T-cell (primary cell): ENCODE measurements around the gene KCTD17. TPM values are rescaled to one million over a fixed set of nuclear protein-coding genes. Genes with fewer than 3 reads are reported as not detected.

Experiments used
- ATAC-seq, 4 experiments: fragments of 200-7000 bp in 3 of 4; fragments of 150-1000 bp in 1 of 4; cut with Tn5 transposase; replicated peaks in 1 of 4; 1 replicate in 3 of 4; 2 replicates in 1 of 4; pipeline ENCODE4 v1.10.0; 2021; ENCODE audit warnings: moderate library complexity in 3 of 4, mild to moderate bottlenecking in 2 of 4, moderate number of reproducible peaks in 1 of 4
- CTCF ChIA-PET, 2 donors: fragments of 300-600 bp; sonication (Branson Sonifier 250); formaldehyde crosslinking; loops; one replicate each; lab custom pipeline; 2022; ENCODE audit warnings: antibody characterized with exemption in 2 of 2; lab: Charles Lee
- POLR2A ChIA-PET, 2 donors: fragments of 300-600 bp; sonication (Branson Sonifier 250); formaldehyde crosslinking; loops; one replicate each; lab custom pipeline; 2022; ENCODE audit warnings: antibody characterized with exemption in 2 of 2; lab: Charles Lee
- DNase-seq, 35 experiments: peaks; one replicate each; pipeline versions ENCODE4 v3.0.0 to v3.0.0-alpha.2; 2013 to 2023
- H3K27ac ChIP-seq: one replicate; pipeline ENCODE4 v1.5.1; 2013; ENCODE audit warnings: low read length
- H3K27me3 ChIP-seq, 2 experiments: replicated peaks in 1 of 2; 1 replicate in 1 of 2; 2 replicates in 1 of 2; pipeline versions ENCODE4 v1.6.1 to v1.7.0; 2013; ENCODE audit warnings: low read length in 1 of 2, mixed read lengths in 1 of 2; ENCODE audit not compliant: control insufficient read depth in 2 of 2, insufficient read depth in 2 of 2; ENCODE audit errors: extremely low read depth in 1 of 2
- H3K36me3 ChIP-seq, 2 donors: 1 replicate in 1 of 2; 2 replicates in 1 of 2; pipeline versions ENCODE4 v1.6.1 to v1.7.0; 2013; ENCODE audit warnings: low read length in 1 of 2; ENCODE audit not compliant: control insufficient read depth in 2 of 2, insufficient read depth in 1 of 2; ENCODE audit errors: extremely low read depth in 1 of 2
- H3K4me1 ChIP-seq, 2 experiments: 1 replicate in 1 of 2; 2 replicates in 1 of 2; pipeline versions ENCODE4 v1.6.1 to v1.7.0; 2013; ENCODE audit warnings: low read length in 2 of 2, mixed read lengths in 1 of 2; ENCODE audit not compliant: insufficient read depth in 2 of 2, control insufficient read depth in 1 of 2; ENCODE audit errors: extremely low read depth in 1 of 2
- H3K4me3 ChIP-seq, 2 donors: 1 replicate in 1 of 2; 2 replicates in 1 of 2; pipeline versions ENCODE4 v1.5.1 to v1.7.0; 2013; ENCODE audit warnings: mild to moderate bottlenecking in 2 of 2, low read length in 1 of 2, moderate library complexity in 1 of 2; ENCODE audit not compliant: control insufficient read depth in 1 of 2; ENCODE audit errors: extremely low read depth in 1 of 2
- H3K9me3 ChIP-seq: 2 replicates; pipeline ENCODE4 v1.7.0; 2013
- H3K27ac Mint-ChIP-seq, 2 donors: one replicate each; pipeline ENCODE4 v1.8.0; 2020 to 2021; ENCODE audit warnings: mild to moderate bottlenecking in 2 of 2, mixed read lengths in 2 of 2
- H3K27me3 Mint-ChIP-seq, 2 donors: one replicate each; pipeline ENCODE4 v1.8.0; 2021 to 2022; ENCODE audit warnings: mixed read lengths in 2 of 2
- H3K36me3 Mint-ChIP-seq: one replicate; pipeline ENCODE4 v1.8.0; 2021; ENCODE audit warnings: mixed read lengths
- H3K4me1 Mint-ChIP-seq, 3 donors: one replicate each; pipeline ENCODE4 v1.8.0; 2020 to 2022; ENCODE audit warnings: mixed read lengths in 3 of 3, mild to moderate bottlenecking in 1 of 3
- H3K4me3 Mint-ChIP-seq, 3 donors: one replicate each; pipeline ENCODE4 v1.8.0; 2020 to 2022; ENCODE audit warnings: mild to moderate bottlenecking in 3 of 3, mixed read lengths in 3 of 3, moderate library complexity in 3 of 3
- H3K9me3 Mint-ChIP-seq, 3 donors: one replicate each; pipeline ENCODE4 v1.8.0; 2020 to 2022; ENCODE audit warnings: mixed read lengths in 3 of 3
- WGBS: methylation state at CpG from one replicate; pipeline ENCODE4 v1.1.5; 2013; ENCODE audit warnings: missing lambda C conversion rate; ENCODE audit not compliant: insufficient coverage; 5-methylcytosine and 5-hydroxymethylcytosine counted together
- total RNA-seq, 35 experiments: library from RNA in 6 of 35; stranded (reverse) in 6 of 35; fragments of 120-200 nt in 1 of 35; gene quantifications; one replicate each; pipeline versions ENCODE4 v1.2.1 to v1.2.4 and lab custom pipeline; 2013 to 2026

Gene KCTD17
- total RNA-seq, 5 donors from 2014 or later (not counting 1 experiment from before 2014, with no cell fraction given), result 24.0 to 36.2 (median 35.1) TPM

GRCh38 chr22:37049224-37049623 is 2.3 kb upstream of the KCTD17 start:
- Histone ChIP-seq H3K4me1 (peaks cover 0 to 22% of the 10 kb centered on the region in 2 experiments), H3K36me3 (peaks cover 0 to 6% of the 10 kb centered on the region in 2 donors), H3K9me3 (no peaks in the 10 kb centered on the region), H3K4me3 (no peak overlapping the region), H3K27ac (no peak overlapping the region), H3K27me3 (peaks cover 0 to 2% of the 10 kb centered on the region in 2 experiments)
- Mint-ChIP-seq H3K36me3 (peaks cover 2% of the 10 kb centered on the region), H3K27ac (no peak overlapping the region), H3K9me3 (no peaks in the 10 kb centered on the region), H3K4me1 (peaks cover 14 to 24% (median 18%) of the 10 kb centered on the region in 3 donors), H3K27me3 (no peaks in the 10 kb centered on the region), H3K4me3 (no peak overlapping the region)
- ATAC-seq (no peak), DNase-seq (no peak)
- ChIA-PET CTCF (no interaction called here), POLR2A (no interaction called here)
- WGBS, result 88% methylated on average over 2 of the region's 2 CpGs

- ChIA-PET CTCF (interaction anchor here in 1 of 2 donors (0.6 to 1.5 kb wide), 3 partner anchors 29 to 556 kb away, joined by 4 read pairs; no protein-coding TSS in a partner anchor), POLR2A (interaction anchor here in 1 of 2 donors (1.0 kb wide), 1 partner anchor 72 kb away, joined by 4 read pairs; no protein-coding TSS in a partner anchor)
- H3K4me1 Mint-ChIP-seq, result peaks cover 14 to 19% (median 18%) of the 10 kb centered on the region in 3 donors
- H3K9me3 Mint-ChIP-seq, result no peaks in the 10 kb centered on the region
- DNase-seq (no peak), ATAC-seq (no peak)
- H3K27me3 ChIP-seq, result peaks cover 0 to 2% of the 10 kb centered on the region in 2 experiments
- no peaks in the 10 kb centered on the region for H3K27me3 Mint-ChIP-seq
- H3K4me3 Mint-ChIP-seq, result peak overlapping the region; percentile 49 to 77 (median 68)
- peaks cover 8% of the 10 kb centered on the region for H3K36me3 Mint-ChIP-seq
- H3K9me3 ChIP-seq, result no peaks in the 10 kb centered on the region
- H3K4me3 ChIP-seq, result no peak overlapping the region
- no peak overlapping the region for H3K27ac Mint-ChIP-seq
- H3K27ac ChIP-seq, result no peak overlapping the region
- peaks cover 0 to 22% of the 10 kb centered on the region in 2 experiments for H3K4me1 ChIP-seq
- H3K36me3 ChIP-seq, result peaks cover 0 to 15% of the 10 kb centered on the region in 2 donors
- 94% methylated on average over 5 of the region's 6 CpGs for WGBS
These were observed 629 bp upstream of the KCTD17 start for GRCh38 chr22:37050913-37051312.

- CTCF ChIA-PET, result interaction anchor here in 1 of 2 donors (1.5 kb wide), 1 partner anchor 27 kb away, joined by 4 read pairs; no protein-coding TSS in a partner anchor
- peak overlapping the region in 1 of 2 donors; percentile 49 for H3K27ac Mint-ChIP-seq
- peaks cover 22% of the 10 kb centered on the region for H3K36me3 Mint-ChIP-seq
- Histone ChIP-seq H3K36me3 (peaks cover 0 to 29% of the 10 kb centered on the region in 2 donors), H3K27ac (no peak overlapping the region), H3K9me3 (no peaks in the 10 kb centered on the region), H3K4me1 (peaks cover 0 to 22% of the 10 kb centered on the region in 2 experiments), H3K4me3 (peak overlapping the region in 1 of 2 donors; percentile 55), H3K27me3 (peaks cover 0 to 2% of the 10 kb centered on the region in 2 experiments)
- 96% methylated on average over 13 of the region's 25 CpGs for WGBS
- no peaks in the 10 kb centered on the region for H3K27me3 Mint-ChIP-seq
- peaks cover 14 to 19% (median 18%) of the 10 kb centered on the region in 3 donors for H3K4me1 Mint-ChIP-seq
- H3K4me3 Mint-ChIP-seq, result peak overlapping the region; percentile 68 to 81 (median 72)
- H3K9me3 Mint-ChIP-seq, result no peaks in the 10 kb centered on the region
- DNase-seq, result no peak
- ATAC-seq, result no peak
- POLR2A ChIA-PET, result no interaction called here
These were observed 1.1 kb downstream of the KCTD17 start for GRCh38 chr22:37052386-37053309.

- peak overlapping the region; percentile 68 to 81 (median 72) for H3K4me3 Mint-ChIP-seq
- peaks cover 25% of the 10 kb centered on the region for H3K36me3 Mint-ChIP-seq
- no peaks in the 10 kb centered on the region for H3K27me3 Mint-ChIP-seq
- Histone ChIP-seq H3K4me1 (peaks cover 0 to 22% of the 10 kb centered on the region in 2 experiments), H3K9me3 (no peaks in the 10 kb centered on the region), H3K27ac (no peak overlapping the region), H3K36me3 (peaks cover 2 to 38% of the 10 kb centered on the region in 2 donors), H3K4me3 (no peak overlapping the region), H3K27me3 (peaks cover 0 to 2% of the 10 kb centered on the region in 2 experiments)
- H3K27ac Mint-ChIP-seq, result peak overlapping the region in 1 of 2 donors; percentile 52
- no peaks in the 10 kb centered on the region for H3K9me3 Mint-ChIP-seq
- ChIA-PET POLR2A (no interaction called here), CTCF (no interaction called here)
- 97% methylated on average over 15 of the region's 16 CpGs for WGBS
- ATAC-seq (no peak), DNase-seq (no peak)
- H3K4me1 Mint-ChIP-seq, result peaks cover 14 to 19% (median 18%) of the 10 kb centered on the region in 3 donors
These were observed 1.9 kb downstream of the KCTD17 start for GRCh38 chr22:37053310-37054055.

- H3K27ac ChIP-seq, result no peak overlapping the region
- Mint-ChIP-seq H3K9me3 (no peaks in the 10 kb centered on the region), H3K27ac (no peak overlapping the region), H3K36me3 (peaks cover 25% of the 10 kb centered on the region), H3K4me1 (peaks cover 14 to 19% (median 18%) of the 10 kb centered on the region in 3 donors), H3K4me3 (peak overlapping the region in 2 of 3 donors; percentile 41 to 47), H3K27me3 (no peaks in the 10 kb centered on the region)
- ATAC-seq, result no peak
- H3K27me3 ChIP-seq, result peaks cover 0 to 2% of the 10 kb centered on the region in 2 experiments
- ChIA-PET POLR2A (no interaction called here), CTCF (no interaction called here)
- peaks cover 0 to 22% of the 10 kb centered on the region in 2 experiments for H3K4me1 ChIP-seq
- WGBS, result 94% methylated on average over 7 of the region's 8 CpGs
- DNase-seq, result no peak
- H3K36me3 ChIP-seq, result peaks cover 6 to 40% of the 10 kb centered on the region in 2 donors
- no peak overlapping the region for H3K4me3 ChIP-seq
- no peaks in the 10 kb centered on the region for H3K9me3 ChIP-seq
These were observed 2.5 kb downstream of the KCTD17 start for GRCh38 chr22:37054056-37054395.
